ENCODE results near the gene ONECUT3. TPM values are rescaled to one million over a fixed set of nuclear protein-coding genes. Genes with fewer than 3 reads are reported as not detected.

Gene ONECUT3
- polyA plus RNA-seq, 1 donor, result 0.04 TPM

Other genes with a start within 250 kb of the ONECUT3 start
- 16.5 TPM for gene ADAMTSL5, start 240.5 kb upstream of the ONECUT3 start, polyA plus RNA-seq (ENCODE audit: insufficient read length)
- 0.20 TPM for gene PLK5, start 229.4 kb upstream of the ONECUT3 start, polyA plus RNA-seq (ENCODE audit: insufficient read length)
- 29.4 TPM for gene MEX3D, start 185.2 kb upstream of the ONECUT3 start, polyA plus RNA-seq (ENCODE audit: insufficient read length)
- 62.6 TPM for gene MBD3, start 160.6 kb upstream of the ONECUT3 start, polyA plus RNA-seq (ENCODE audit: insufficient read length)
- 117 TPM for gene UQCR11, start 148.0 kb upstream of the ONECUT3 start, polyA plus RNA-seq (ENCODE audit: insufficient read length)
- 124 TPM for gene TCF3, start 100.9 kb upstream of the ONECUT3 start, polyA plus RNA-seq (ENCODE audit: insufficient read length)
- gene ATP8B3, start 58.8 kb downstream of the ONECUT3 start, polyA plus RNA-seq (ENCODE audit: insufficient read length), result 0.51 TPM
- 22.8 TPM for gene REXO1, start 95.0 kb downstream of the ONECUT3 start, polyA plus RNA-seq (ENCODE audit: insufficient read length)
- 13.6 TPM for gene KLF16, start 110.1 kb downstream of the ONECUT3 start, polyA plus RNA-seq (ENCODE audit: insufficient read length)
- 52.9 TPM for gene ABHD17A, start 132.0 kb downstream of the ONECUT3 start, polyA plus RNA-seq (ENCODE audit: insufficient read length)
- 2.4 TPM for gene ADAT3, start 151.9 kb downstream of the ONECUT3 start, polyA plus RNA-seq (ENCODE audit: insufficient read length)
- 27.1 TPM for gene SCAMP4, start 151.9 kb downstream of the ONECUT3 start, polyA plus RNA-seq (ENCODE audit: insufficient read length)
- 37.1 TPM for gene CSNK1G2, start 187.7 kb downstream of the ONECUT3 start, polyA plus RNA-seq (ENCODE audit: insufficient read length)